ENCODE data around the gene DPP6.

- TF ChIP-seq, protein P1, sequence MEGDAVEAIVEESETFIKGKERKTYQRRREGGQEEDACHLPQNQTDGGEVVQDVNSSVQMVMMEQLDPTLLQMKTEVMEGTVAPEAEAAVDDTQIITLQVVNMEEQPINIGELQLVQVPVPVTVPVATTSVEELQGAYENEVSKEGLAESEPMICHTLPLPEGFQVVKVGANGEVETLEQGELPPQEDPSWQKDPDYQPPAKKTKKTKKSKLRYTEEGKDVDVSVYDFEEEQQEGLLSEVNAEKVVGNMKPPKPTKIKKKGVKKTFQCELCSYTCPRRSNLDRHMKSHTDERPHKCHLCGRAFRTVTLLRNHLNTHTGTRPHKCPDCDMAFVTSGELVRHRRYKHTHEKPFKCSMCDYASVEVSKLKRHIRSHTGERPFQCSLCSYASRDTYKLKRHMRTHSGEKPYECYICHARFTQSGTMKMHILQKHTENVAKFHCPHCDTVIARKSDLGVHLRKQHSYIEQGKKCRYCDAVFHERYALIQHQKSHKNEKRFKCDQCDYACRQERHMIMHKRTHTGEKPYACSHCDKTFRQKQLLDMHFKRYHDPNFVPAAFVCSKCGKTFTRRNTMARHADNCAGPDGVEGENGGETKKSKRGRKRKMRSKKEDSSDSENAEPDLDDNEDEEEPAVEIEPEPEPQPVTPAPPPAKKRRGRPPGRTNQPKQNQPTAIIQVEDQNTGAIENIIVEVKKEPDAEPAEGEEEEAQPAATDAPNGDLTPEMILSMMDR (IDR thresholded peaks at IDR 0.05): no peak
- TF ChIP-seq EP300 (IDR thresholded peaks at IDR 0.05): no peak
Measured at GRCh38 chr7:154942691-154943090, 890.5 kb downstream of the DPP6 start.
